Measurements from ENCODE around the gene RARS1.

The RARS1 gene

GRCh38 chr5:168553377-168554130 is 67.3 kb downstream of the RARS1 start:
- Histone ChIP-seq H2AFZ (ENCODE audit: low read length, unreplicated experiment) (no peak overlapping the region), H3K4me1 (ENCODE audit: control insufficient read depth, insufficient read depth, low read length, unreplicated experiment) (peaks cover 21% of the 10 kb centered on the region), H3K4me3 (ENCODE audit: low read depth, low read length) (no peak overlapping the region), H3K36me3 (ENCODE audit: insufficient read depth, low read length) (peaks cover 21% of the 10 kb centered on the region), H3K27me3 (ENCODE audit: insufficient read depth, low read length) (no peaks in the 10 kb centered on the region), H3K27ac (ENCODE audit: low read depth, low read length) (no peak overlapping the region), H3K79me2 (ENCODE audit: control insufficient read depth, insufficient read depth, low read length, unreplicated experiment) (peaks cover 8% of the 10 kb centered on the region)

- Histone ChIP-seq H3K27ac (ENCODE audit: low read depth, low read length) (no peak overlapping the region), H3K27me3 (ENCODE audit: insufficient read depth, low read length) (no peaks in the 10 kb centered on the region), H3K36me3 (ENCODE audit: insufficient read depth, low read length) (peaks cover 38% of the 10 kb centered on the region), H3K79me2 (ENCODE audit: control insufficient read depth, insufficient read depth, low read length, unreplicated experiment) (peaks cover 2% of the 10 kb centered on the region), H2AFZ (ENCODE audit: low read length, unreplicated experiment) (no peak overlapping the region), H3K4me3 (ENCODE audit: low read depth, low read length) (no peak overlapping the region), H3K4me1 (ENCODE audit: control insufficient read depth, insufficient read depth, low read length, unreplicated experiment) (peaks cover 5% of the 10 kb centered on the region)
Observed at GRCh38 chr5:168557389-168557788, 71.1 kb downstream of the RARS1 start.

GRCh38 chr5:168562279-168562678 is 76.0 kb downstream of the RARS1 start:
- Histone ChIP-seq H3K36me3 (ENCODE audit: insufficient read depth, low read length) (peaks cover 39% of the 10 kb centered on the region), H3K79me2 (ENCODE audit: control insufficient read depth, insufficient read depth, low read length, unreplicated experiment) (peaks cover 7% of the 10 kb centered on the region), H3K4me3 (ENCODE audit: low read depth, low read length) (no peak overlapping the region), H3K4me1 (ENCODE audit: control insufficient read depth, insufficient read depth, low read length, unreplicated experiment) (no peaks in the 10 kb centered on the region), H3K27ac (ENCODE audit: low read depth, low read length) (no peak overlapping the region), H3K27me3 (ENCODE audit: insufficient read depth, low read length) (no peaks in the 10 kb centered on the region), H2AFZ (ENCODE audit: low read length, unreplicated experiment) (no peak overlapping the region)

- peaks cover 48% of the 10 kb centered on the region for H3K36me3 ChIP-seq (ENCODE audit: insufficient read depth, low read length)
- no peaks in the 10 kb centered on the region for H3K4me1 ChIP-seq (ENCODE audit: control insufficient read depth, insufficient read depth, low read length, unreplicated experiment)
- H3K79me2 ChIP-seq (ENCODE audit: control insufficient read depth, insufficient read depth, low read length, unreplicated experiment), result peaks cover 19% of the 10 kb centered on the region
- H3K27me3 ChIP-seq (ENCODE audit: insufficient read depth, low read length), result no peaks in the 10 kb centered on the region
- no peak overlapping the region for H3K27ac ChIP-seq (ENCODE audit: low read depth, low read length)
- H3K4me3 ChIP-seq (ENCODE audit: low read depth, low read length), result no peak overlapping the region
- no peak overlapping the region for H2AFZ ChIP-seq (ENCODE audit: low read length, unreplicated experiment)
Observed at GRCh38 chr5:168563959-168564358, 77.7 kb downstream of the RARS1 start.

- H3K27ac ChIP-seq (ENCODE audit: low read depth, low read length), result no peak overlapping the region
- H3K4me3 ChIP-seq (ENCODE audit: low read depth, low read length), result no peak overlapping the region
- H3K4me1 ChIP-seq (ENCODE audit: control insufficient read depth, insufficient read depth, low read length, unreplicated experiment), result no peaks in the 10 kb centered on the region
- peaks cover 25% of the 10 kb centered on the region for H3K36me3 ChIP-seq (ENCODE audit: insufficient read depth, low read length)
- no peak overlapping the region for H2AFZ ChIP-seq (ENCODE audit: low read length, unreplicated experiment)
- H3K27me3 ChIP-seq (ENCODE audit: insufficient read depth, low read length), result no peaks in the 10 kb centered on the region
- H3K79me2 ChIP-seq (ENCODE audit: control insufficient read depth, insufficient read depth, low read length, unreplicated experiment), result peaks cover 52% of the 10 kb centered on the region
Observed at GRCh38 chr5:168568738-168569137, 82.5 kb downstream of the RARS1 start.

Measured in ACC112 (cell line).